GM12891 (cell line): ENCODE data around the gene NEK11.
"Not testable (repeated sequence)": the region's sequence is repeated elsewhere in the genome, so short reads cannot be mapped to it uniquely, and the experiment has no call there.

ENCODE experiments used
- DNase-seq: peaks from one replicate; pipeline ENCODE4 v3.0.0; 2011; ENCODE audit warnings: low spot score; ENCODE audit not compliant: insufficient read length
- FAIRE-seq: peaks from 2 replicates; lab custom pipeline; 2011; peaks lifted over from hg19 to GRCh38; lab: Jason Lieb, UNC
- PAX5 ChIP-seq: IDR thresholded peaks from 2 replicates; pipeline ENCODE4 v1.6.1; 2011; ENCODE audit warnings: low read length, moderate library complexity, mild to moderate bottlenecking; ENCODE audit not compliant: insufficient read depth, severe bottlenecking
- POLR2A ChIP-seq: IDR thresholded peaks from 2 replicates; pipeline ENCODE4 v1.6.1; 2011; ENCODE audit warnings: low read depth, low read length, control low read depth
- POLR2AphosphoS5 ChIP-seq: IDR thresholded peaks from 2 replicates; pipeline ENCODE4 v1.6.1; 2011; ENCODE audit warnings: low read depth, low read length, control low read depth
- POU2F2 ChIP-seq: IDR thresholded peaks from 2 replicates; pipeline ENCODE4 v1.6.1; 2011; ENCODE audit warnings: low read depth, mild to moderate bottlenecking, control low read depth, low read length, moderate library complexity
- SPI1 ChIP-seq: IDR thresholded peaks from 2 replicates; pipeline ENCODE4 v1.6.1; 2011; ENCODE audit warnings: low read depth, low read length, control low read depth
- TAF1 ChIP-seq: IDR thresholded peaks from 2 replicates; pipeline ENCODE4 v1.6.1; 2011; ENCODE audit warnings: low read depth, low read length, control low read depth

Gene NEK11

DNA sequence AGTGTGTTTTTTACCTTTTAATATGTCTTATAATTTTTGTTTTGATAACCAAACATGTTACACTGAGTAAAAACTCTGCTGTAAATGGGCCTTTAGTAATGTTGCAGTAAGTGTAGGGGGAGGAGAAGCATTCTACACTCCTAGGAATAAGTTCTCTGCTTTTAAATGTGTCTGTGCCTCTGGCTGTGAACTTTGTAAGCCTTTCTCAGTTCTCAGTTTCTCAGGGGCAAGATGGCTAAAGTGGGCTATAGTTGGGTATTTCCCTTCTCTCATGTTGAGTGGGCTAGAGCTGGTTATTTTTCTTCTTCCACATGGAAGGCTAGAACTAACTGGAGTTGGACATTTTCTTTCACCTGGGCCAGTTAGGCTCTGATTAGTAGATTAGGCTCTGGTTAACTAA lies 279.6 kb downstream of the NEK11 start:
- DNase-seq (no peak), FAIRE-seq (no peak)
- TF ChIP-seq POLR2A (no peak), POU2F2 (no peak), SPI1 (peak; percentile 20; the same call in 1 of the 2 replicates), TAF1 (no peak), PAX5 (no peak)

GRCh38 chr3:131314318-131314717 lies 287.6 kb downstream of the NEK11 start:
- FAIRE-seq, result no peak
- no peak for DNase-seq
- TF ChIP-seq SPI1 (no peak), TAF1 (no peak), POU2F2 (no peak), PAX5 (no peak)

- FAIRE-seq (no peak), DNase-seq (no peak)
- TF ChIP-seq POLR2A, result no peak
- no peak for TF ChIP-seq POU2F2
- TF ChIP-seq SPI1, result no peak
- TF ChIP-seq PAX5, result no peak
- no peak for TF ChIP-seq POLR2AphosphoS5
- no peak for TF ChIP-seq TAF1
Measured at GRCh38 chr3:131315162-131315561, 288.5 kb downstream of the NEK11 start.

- TF ChIP-seq POLR2A, result no peak
- no peak for TF ChIP-seq SPI1
- FAIRE-seq (no peak), DNase-seq (no peak)
Measured at GRCh38 chr3:131317667-131318066, 291.0 kb downstream of the NEK11 start.

- FAIRE-seq (no peak), DNase-seq (no peak)
- TF ChIP-seq POU2F2 (no peak), PAX5 (no peak), SPI1 (no peak)
Measured at GRCh38 chr3:131323014-131323413, 296.3 kb downstream of the NEK11 start.

GRCh38 chr3:131323792-131324191 lies 297.1 kb downstream of the NEK11 start:
- FAIRE-seq (no peak), DNase-seq (no peak)
- TF ChIP-seq TAF1 (no peak), PAX5 (no peak), POLR2A (no peak), POLR2AphosphoS5 (no peak), POU2F2 (no peak), SPI1 (no peak)

GRCh38 chr3:131324923-131325322 lies 298.2 kb downstream of the NEK11 start:
- FAIRE-seq (no peak), DNase-seq (no peak)
- TF ChIP-seq PAX5, result no peak
- no peak for TF ChIP-seq SPI1
- no peak for TF ChIP-seq TAF1
- TF ChIP-seq POLR2AphosphoS5, result no peak
- no peak for TF ChIP-seq POLR2A
- no peak for TF ChIP-seq POU2F2

- no peak for TF ChIP-seq TAF1
- no peak for TF ChIP-seq POU2F2
- TF ChIP-seq POLR2A, result no peak
- no peak for TF ChIP-seq PAX5
- no peak for TF ChIP-seq POLR2AphosphoS5
- no peak for TF ChIP-seq SPI1
- FAIRE-seq, result no peak
Measured at GRCh38 chr3:131326307-131326706, 299.6 kb downstream of the NEK11 start.

GRCh38 chr3:131328721-131329120 lies 302.0 kb downstream of the NEK11 start:
- DNase-seq (no peak), FAIRE-seq (no peak)
- TF ChIP-seq POLR2A (no peak), POLR2AphosphoS5 (no peak), POU2F2 (no peak), SPI1 (no peak), PAX5 (no peak), TAF1 (no peak)

More at GRCh38 chr3:131326307-131326706, 299.6 kb downstream of the NEK11 start:
- no peak for DNase-seq

DNA sequence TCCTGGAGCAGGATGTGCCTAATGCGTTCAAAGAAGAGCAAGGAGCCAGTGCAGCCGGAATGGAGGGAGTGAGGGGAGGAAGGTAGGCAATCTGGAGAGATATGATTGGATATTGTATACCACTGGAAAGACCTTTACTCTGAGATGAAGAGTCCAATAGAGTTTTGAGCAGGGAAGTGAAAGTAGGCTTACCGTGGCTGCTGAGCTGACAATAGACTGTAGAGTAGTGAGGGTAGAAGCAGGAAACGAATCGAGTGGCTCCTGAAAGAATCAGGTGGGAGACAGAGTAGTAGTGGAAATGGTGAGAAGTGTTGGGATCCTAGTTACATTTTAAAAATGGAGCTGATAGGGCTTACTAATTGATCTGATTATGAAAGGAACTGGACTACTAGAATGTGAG lies 303.1 kb downstream of the NEK11 start:
- DNase-seq (no peak), FAIRE-seq (no peak)
- TF ChIP-seq POU2F2 (no peak), SPI1 (peak; percentile 84), PAX5 (no peak)

DNA sequence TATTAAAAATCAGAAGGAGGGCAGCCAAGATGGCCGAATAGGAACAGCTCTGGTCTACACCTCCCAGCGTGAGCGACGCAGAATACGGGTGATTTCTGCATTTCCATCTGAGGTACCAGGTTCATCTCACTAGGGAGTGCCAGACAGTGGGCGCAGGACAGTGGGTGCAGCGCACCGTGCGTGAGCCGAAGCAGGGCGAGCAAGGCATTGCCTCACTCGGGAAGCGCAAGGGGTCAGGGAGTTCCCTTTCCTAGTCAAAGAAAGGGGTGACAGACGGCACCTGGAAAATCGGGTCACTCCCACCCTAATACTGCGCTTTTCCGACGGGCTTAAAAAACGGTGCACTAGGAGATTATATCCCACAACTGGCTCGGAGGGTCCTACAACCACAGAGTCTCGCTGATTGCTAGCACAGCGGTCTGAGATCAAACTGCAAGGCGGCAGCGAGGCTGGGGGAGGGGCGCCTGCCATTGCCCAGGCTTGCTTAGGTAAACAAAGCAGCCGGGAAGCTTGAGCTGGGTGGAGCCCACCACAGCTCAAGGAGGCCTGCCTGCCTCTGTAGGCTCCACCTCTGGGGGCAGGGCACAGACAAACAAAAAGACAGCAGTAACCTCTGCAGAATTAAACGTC lies 304.9 kb downstream of the NEK11 start:
- FAIRE-seq, DNase-seq: not testable (repeated sequence)
